Right atrium auricular region (tissue), 2 donors: ENCODE data around the gene ZNF483. TPM values are rescaled to one million over a fixed set of nuclear protein-coding genes. Genes with fewer than 3 reads are reported as not detected.

Experiments
- DNase-seq: peaks from one replicate; pipeline ENCODE4 v3.0.0-alpha.2; 2019; ENCODE audit warnings: low spot score
- H3K27ac ChIP-seq, 2 donors: fragments of 200-600 bp; sonication (generic); 1 replicate in 1 of 2; 2 replicates in 1 of 2; pipeline ENCODE4 v1.5.1; 2016 to 2019
- H3K27me3 ChIP-seq, 2 donors: fragments of 200-600 bp; sonication (generic); one replicate each; pipeline versions ENCODE4 v1.5.1 to v1.6.0; 2017 to 2019
- H3K36me3 ChIP-seq: fragments of 200-600 bp; sonication (generic); one replicate; pipeline ENCODE4 v1.5.1; 2016
- H3K4me1 ChIP-seq, 2 donors: fragments of 200-600 bp; sonication (generic); one replicate each; pipeline versions ENCODE4 v1.5.1 to v1.6.0; 2017 to 2019
- H3K4me3 ChIP-seq, 2 donors: fragments of 200-600 bp; sonication (generic); 1 replicate in 1 of 2; 2 replicates in 1 of 2; pipeline ENCODE4 v1.5.1; 2017 to 2019; ENCODE audit warnings: mild to moderate bottlenecking in 1 of 2, moderate library complexity in 1 of 2
- H3K9me3 ChIP-seq, 2 donors: fragments of 200-600 bp; sonication (generic); one replicate each; pipeline ENCODE4 v1.5.1; 2019
- CTCF ChIP-seq, 2 donors: fragments of 200-600 bp; sonication (generic); IDR thresholded peaks; one replicate each; pipeline ENCODE4 v1.5.1; 2019; ENCODE audit warnings: antibody characterized with exemption in 2 of 2
- total RNA-seq, 2 donors: library from RNA; depleted of rRNA; stranded (reverse); fragments of >200 nt; gene quantifications; one replicate each; pipeline ENCODE4 v1.1.0, GENCODE V29; 2016

ZNF483 gene
- total RNA-seq, 2 donors from 2014 or later: 5.5 to 6.9 TPM

GRCh38 chr9:111586378-111586777 lies 61.4 kb downstream of the ZNF483 start:
- H3K27me3 ChIP-seq: no peaks in the 10 kb centered on the region
- no peak overlapping the region for H3K27ac ChIP-seq
- H3K4me3 ChIP-seq: no peak overlapping the region
- TF ChIP-seq CTCF (IDR thresholded peaks at IDR 0.05): no peak
- H3K9me3 ChIP-seq: no peaks in the 10 kb centered on the region
- peaks cover 43% of the 10 kb centered on the region for H3K36me3 ChIP-seq
- DNase-seq: no peak
- H3K4me1 ChIP-seq: no peaks in the 10 kb centered on the region

DNA sequence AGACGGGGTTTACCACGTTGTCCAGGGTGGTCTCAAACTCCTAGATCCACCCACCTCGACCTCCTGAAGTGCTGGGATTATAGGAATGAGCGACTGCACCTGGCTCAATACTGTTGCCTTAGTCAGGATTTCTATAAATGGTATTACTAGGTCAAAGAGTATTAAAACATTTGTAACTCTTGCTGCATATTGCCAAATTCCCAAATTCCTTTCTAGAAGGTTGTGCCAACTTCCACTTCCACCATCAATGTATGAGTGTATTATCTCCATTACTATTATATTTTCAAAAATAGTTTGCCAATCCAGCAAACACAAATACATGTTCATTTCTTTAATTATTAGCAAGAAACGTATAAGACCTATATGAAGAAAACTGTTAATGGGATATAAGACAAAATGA lies 63.9 kb downstream of the ZNF483 start:
- Histone ChIP-seq H3K36me3 (peaks cover 41% of the 10 kb centered on the region), H3K27me3 (no peaks in the 10 kb centered on the region), H3K4me3 (no peak overlapping the region), H3K9me3 (no peaks in the 10 kb centered on the region), H3K27ac (no peak overlapping the region), H3K4me1 (no peaks in the 10 kb centered on the region)
- DNase-seq: no peak
- no peak for TF ChIP-seq CTCF (IDR thresholded peaks at IDR 0.05)

DNA sequence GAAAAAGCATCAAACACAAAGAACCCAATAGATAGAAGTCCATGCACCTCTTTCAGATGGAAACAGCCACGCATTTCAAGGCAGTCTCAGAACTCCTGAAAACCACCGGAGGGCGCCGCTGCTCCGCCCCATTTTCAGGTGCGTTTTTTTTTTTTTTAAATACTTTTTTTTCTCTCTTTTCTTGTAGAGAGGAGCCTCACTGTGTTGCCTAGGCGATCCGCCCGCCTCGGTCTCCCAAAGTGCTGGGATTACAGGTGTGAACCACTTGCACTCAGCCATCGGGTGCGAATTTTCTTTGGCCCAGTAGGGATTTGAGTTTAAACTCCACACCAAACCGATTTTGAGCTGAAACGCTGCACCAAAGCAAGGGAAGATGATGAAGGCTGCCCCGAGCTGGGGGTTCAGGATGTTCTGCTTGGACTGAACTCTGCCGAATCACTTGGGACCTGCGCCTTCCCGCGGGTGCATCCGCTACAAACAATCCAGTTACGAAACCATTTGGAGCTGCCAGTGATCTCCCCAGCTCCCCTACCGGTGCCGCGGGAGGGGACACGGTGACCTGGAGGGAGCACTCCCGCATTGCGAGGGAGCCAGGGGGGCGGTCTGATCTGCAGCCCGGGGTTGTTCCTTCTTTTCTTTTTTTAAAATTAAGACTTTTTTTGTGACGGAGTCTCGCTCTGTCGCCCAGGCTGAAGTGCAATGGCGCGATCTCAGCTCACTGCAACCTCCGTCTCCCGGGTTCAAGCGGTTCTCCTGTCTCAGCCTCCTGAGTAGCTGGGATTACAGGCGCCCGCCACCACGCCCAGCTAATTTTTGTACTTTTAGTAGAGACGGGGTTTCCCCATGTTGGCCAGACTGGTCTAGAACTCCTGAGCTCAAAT lies 73.1 kb downstream of the ZNF483 start:
- peak; percentile 62 to 84 for TF ChIP-seq CTCF (IDR thresholded peaks at IDR 0.05)
- peak overlapping the region; percentile 64 to 76 for H3K4me3 ChIP-seq
- H3K27ac ChIP-seq: peak overlapping the region; percentile 85 to 86
- peak; percentile 66 for DNase-seq
- peaks cover 33% of the 10 kb centered on the region for H3K36me3 ChIP-seq
- no peaks in the 10 kb centered on the region for H3K9me3 ChIP-seq
- H3K27me3 ChIP-seq: no peaks in the 10 kb centered on the region
- peaks cover 0 to 6% of the 10 kb centered on the region in 2 donors for H3K4me1 ChIP-seq

DNA sequence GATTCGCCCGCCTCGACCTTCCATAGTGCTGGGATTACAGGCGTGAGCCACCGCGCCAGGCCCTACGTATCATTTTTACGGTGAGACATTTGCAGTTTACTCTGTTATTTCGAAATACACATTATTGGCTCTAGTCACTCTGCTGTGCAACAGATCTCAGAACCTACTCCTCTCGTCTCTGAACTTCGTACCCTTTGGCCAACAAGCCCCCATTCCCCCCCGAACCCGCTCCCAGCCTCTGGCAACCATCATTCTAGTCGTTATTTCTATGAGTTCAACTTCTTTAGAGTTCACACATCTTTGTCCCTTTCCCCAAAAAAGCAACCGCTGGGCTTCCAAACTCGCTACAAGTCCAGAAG lies 73.7 kb downstream of the ZNF483 start:
- TF ChIP-seq CTCF (IDR thresholded peaks at IDR 0.05): no peak
- Histone ChIP-seq H3K27ac (peak overlapping the region; percentile 85 to 86), H3K9me3 (no peaks in the 10 kb centered on the region), H3K27me3 (no peaks in the 10 kb centered on the region), H3K4me3 (peak overlapping the region; percentile 64 to 76), H3K36me3 (peaks cover 27% of the 10 kb centered on the region), H3K4me1 (peaks cover 0 to 6% of the 10 kb centered on the region in 2 donors)
- DNase-seq: peak; percentile 74

DNA sequence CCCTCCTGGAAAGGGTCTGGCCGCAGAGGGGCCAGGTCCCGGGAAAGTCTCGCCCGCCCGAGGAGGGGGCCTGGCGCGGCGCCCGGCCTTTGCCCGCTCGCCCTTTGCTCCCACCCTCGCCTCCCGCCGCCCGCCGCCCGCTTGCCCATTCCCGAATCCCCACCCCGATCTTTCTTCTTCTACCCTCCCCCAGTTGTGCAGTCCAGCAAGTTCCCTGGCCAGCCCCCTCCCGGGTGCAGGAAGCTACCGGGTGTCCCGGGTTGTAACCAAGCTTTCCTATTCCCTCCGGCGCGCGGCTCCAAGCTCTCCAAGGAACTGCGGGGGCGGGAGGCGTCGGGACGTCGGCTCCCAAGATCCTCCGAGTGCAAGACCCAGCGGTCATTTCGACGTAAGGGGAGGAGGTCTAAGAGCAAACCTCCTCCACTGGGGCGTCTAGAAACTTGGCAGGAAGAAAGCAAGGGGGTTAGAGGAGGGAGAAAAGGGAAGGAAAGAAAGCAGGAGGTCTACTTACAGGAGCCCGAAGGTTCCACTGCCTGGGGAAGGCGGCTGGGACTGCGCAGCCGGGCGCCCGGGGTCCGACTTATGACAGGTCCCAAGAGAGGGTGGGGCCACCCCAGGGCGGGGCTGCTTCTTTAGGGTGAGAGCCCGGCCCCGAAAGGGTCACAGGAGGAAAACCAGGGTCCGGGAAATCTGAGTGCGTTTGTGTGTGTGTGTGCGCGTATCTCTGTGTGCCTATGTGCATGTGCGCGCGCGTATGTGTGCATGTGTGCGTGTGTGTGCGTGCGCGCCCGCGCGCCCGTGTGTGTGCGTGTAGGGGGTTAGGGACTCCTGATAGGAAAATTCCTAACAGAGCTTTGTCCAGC lies 74.3 kb downstream of the ZNF483 start, which contains the start of gene PTGR1:
TSS of gene PTGR1 (minus strand) at position 556 of the 863 bp plus-strand sequence. CDS start 2,225 bp downstream, outside the sequence.
- peaks cover 0 to 6% of the 10 kb centered on the region in 2 donors for H3K4me1 ChIP-seq
- H3K9me3 ChIP-seq: no peaks in the 10 kb centered on the region
- H3K27ac ChIP-seq: peak within 1 kb of the TSS; percentile 85 to 86
- peaks cover 21% of the 10 kb centered on the region for H3K36me3 ChIP-seq
- H3K4me3 ChIP-seq: peak within 1 kb of the TSS; percentile 64 to 76
- no peak for TF ChIP-seq CTCF (IDR thresholded peaks at IDR 0.05)
- H3K27me3 ChIP-seq: no peaks in the 10 kb centered on the region
- peak; percentile 86 for DNase-seq
